HG02870 (cell line): ENCODE measurements around the gene LDAH.
"Not testable (repeated sequence)": the region's sequence is repeated elsewhere in the genome, so short reads cannot be mapped to it uniquely, and the experiment has no call there.

ENCODE experiments used
- ATAC-seq: cut with Tn5 transposase; IDR thresholded peaks from one replicate; pipeline ENCODE4 v1.9.1; 2021; ENCODE audit warnings: mild to moderate bottlenecking, moderate library complexity; ENCODE audit not compliant: unreplicated experiment

LDAH gene

DNA sequence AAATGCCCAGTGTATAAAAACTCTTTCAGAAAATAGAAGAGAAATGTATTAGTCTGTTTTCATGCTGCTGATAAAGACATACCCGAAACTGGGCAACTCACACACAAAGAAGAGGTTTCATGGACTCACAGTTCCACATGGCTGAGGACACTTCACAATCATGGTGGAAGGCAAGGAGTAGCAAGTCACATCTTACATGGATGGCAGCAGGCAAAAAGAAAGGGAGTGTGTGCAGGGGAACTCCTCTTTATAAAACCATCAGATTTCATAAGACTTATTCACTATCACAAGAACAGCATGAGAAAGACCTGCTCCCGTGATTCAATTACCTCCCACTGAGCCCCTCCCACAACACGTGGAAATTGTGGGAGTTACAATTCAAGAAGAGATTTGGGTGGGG, 29.0 kb downstream of the LDAH start:
- not testable (repeated sequence) for ATAC-seq

GRCh38 chr2:20781656-20782265, 41.1 kb downstream of the LDAH start:
- no peak for ATAC-seq

DNA sequence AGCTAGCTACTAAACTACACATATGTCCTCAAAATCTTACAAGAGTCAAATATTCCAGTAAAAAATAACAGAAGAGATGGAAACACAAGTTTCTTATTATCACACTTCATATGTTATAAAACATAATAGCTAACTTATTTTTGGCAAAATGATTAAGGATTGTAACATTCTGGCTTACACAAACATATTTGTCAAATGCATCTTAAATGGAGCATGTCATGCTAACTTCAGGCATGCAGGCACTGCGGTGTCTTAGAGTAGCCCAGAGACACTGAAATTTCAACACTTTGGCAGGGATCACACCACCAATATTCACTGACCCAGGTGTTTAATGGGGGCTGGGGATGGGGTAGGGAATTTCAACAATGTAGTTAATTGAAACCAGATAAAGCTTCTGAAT, 51.6 kb downstream of the LDAH start:
- no peak for ATAC-seq

GRCh38 chr2:20766798-20767644, 55.9 kb downstream of the LDAH start:
- no peak for ATAC-seq

- ATAC-seq: no peak
These were observed 56.7 kb downstream of the LDAH start for GRCh38 chr2:20766213-20766612.

DNA sequence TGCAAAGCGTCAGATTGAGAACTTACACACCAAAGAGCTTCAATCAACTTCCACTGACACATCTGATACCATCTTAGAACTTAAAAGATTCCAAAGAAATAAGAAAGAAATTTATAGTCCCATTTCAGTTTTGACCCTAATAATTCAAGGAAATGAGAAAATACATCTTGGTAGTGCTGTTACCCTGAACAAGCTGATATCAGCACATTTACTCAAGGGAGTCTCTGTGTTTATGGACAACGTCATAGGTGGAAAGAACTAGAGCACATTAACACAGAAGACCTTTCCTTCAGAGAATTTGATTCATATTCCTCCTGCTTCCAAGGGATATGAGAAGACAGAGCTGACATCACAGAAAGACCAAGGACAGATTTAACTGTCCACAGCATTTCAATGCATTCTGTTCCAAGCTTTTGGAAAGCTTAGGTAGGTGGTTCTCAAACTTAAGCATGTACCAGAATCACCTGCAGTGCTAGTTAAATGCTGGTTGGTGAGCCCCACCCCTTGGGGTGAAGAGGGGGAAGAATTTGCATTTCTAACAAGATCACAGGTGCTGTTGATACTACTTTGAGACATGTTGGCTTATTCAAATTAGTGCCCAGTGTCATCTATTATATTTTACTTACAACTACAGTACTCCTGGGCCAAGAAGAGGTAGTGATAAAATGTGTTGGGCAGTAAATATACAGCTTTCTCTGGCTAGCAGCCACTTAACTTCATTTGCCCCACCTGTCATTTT, 59.8 kb downstream of the LDAH start:
- ATAC-seq: no peak

DNA sequence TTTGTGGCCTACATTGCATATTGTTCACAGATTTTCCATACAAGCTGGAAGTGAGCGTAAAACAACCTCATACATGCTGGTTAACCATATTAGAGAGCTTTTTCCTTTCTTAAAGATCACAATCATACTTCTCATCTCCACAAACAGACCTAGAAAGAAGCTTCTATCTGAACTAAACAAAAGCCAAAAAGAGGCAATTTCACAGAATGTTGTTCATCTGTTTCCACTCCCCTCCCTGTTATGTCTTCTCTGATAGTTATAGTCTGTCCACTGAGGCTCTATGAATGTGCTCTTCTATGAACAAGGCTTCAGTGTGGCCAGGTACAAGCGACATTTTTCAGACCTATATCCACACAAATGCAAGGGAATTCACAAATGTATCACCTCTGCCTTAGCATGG, 63.4 kb downstream of the LDAH start:
- no peak for ATAC-seq

GRCh38 chr2:20758997-20759396, 63.9 kb downstream of the LDAH start:
- peak; percentile 77 for ATAC-seq

DNA sequence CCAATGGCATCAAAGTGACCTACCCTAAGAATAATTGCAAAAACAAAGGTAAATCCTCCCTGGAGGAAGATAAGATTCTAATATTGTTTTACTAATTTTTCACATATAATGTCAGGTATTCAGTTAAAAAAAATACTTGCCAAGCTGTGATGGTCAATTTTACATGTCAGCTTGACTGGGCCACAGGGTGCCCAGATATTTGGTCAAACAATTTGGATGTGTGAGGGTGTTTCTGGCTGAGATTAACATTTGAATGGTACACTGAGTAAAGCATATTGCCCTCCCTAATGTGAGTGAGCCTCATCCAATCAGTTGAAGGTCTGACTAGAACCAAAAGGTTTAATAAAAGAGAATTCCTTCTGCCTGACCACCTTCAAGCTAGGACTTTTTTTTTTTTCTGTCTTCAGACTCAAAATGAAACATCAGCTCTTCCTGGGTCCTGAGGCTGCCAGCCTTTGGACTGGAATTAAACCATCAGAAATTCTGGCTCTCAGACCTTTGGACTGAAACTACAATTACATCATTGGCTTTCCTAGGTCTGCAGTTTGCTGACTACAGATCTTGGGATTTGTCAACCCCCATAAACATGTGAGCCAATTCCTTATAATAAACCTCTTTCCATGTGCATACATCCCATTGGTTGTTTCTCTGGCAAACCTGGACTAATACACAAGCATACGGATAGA, 65.4 kb downstream of the LDAH start:
- no peak for ATAC-seq

DNA sequence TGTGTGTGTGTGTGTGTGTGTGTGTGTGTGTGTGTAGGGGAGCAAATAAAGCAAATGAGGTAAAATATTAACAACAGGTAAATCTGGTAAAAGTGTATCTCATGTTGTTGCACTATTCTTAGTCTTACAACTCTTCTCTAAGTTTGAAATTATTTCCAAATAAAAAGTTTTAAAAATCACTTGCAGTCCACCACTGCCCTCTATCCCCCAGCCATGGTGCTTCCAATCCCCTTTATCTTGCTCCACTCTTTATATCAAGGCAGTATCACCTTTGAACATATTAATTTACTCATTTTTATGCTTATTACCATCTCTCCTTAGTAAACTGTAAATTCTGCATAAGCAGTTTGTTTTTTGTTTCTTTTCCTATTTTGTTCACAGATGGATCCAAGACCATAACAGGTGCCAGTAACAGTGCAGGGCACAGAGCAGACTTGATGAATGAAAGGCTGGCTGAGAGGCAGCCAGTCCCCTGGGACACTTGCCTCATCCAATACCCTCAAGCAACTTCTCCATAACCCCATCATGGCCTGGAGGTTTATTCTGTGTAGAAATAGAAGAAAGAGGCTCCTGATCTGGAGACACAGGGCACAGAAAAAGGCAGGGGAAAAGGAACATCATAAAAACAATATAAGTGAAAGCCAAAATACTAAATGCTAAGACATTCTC, 67.6 kb downstream of the LDAH start:
- ATAC-seq: no peak

DNA sequence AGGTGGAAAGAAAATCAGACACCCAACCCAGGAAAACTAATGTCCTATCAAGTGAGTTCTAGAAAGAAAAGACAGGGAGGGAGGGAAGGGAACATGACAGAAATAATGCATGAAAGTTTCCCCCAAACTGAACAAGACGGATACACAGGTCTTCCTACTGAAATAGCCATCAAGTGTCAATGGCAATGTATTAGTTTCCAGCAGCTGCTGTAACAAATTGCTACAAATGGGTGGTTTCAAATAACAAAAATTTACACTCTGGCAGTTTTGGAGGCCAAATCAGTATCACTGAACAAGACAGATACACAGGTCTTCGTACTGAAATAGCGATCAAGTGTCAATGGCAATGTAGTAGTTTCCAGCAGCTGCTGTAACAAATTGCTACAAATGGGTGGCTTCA, 70.6 kb downstream of the LDAH start:
- no peak for ATAC-seq

GRCh38 chr2:20747317-20747716, 75.6 kb downstream of the LDAH start:
- ATAC-seq: no peak

DNA sequence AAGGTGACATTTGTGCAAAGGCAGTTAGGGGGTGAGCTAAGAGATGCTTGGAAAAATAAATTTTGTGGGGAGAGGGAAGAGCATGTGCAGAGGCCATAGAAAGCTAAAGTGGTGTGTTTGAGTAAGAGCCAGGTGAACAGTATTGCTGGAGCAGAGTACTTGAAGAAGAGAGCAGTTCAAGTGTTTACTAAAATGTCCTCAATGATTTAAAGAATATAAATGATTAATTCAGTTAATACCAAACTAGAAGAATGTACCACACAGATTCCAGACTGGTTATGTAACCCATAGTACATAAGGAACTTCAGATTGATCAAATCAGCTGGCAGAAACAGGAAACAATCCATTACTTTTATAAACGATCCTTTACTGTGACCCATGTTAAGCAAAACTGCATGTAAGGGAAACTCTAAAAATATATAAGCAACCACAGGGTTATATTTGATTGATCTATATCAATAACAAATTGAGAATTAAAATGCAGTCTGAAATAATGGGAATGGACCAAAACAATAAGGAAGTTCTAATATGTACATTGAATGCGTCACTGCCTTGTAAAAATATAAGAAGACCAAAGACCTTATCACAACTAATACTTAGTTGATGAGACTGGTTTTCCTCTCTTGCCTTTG, 76.9 kb downstream of the LDAH start:
- no peak for ATAC-seq

- peak; percentile 82 for ATAC-seq
These were observed 78.2 kb downstream of the LDAH start for GRCh38 chr2:20744366-20745335.

DNA sequence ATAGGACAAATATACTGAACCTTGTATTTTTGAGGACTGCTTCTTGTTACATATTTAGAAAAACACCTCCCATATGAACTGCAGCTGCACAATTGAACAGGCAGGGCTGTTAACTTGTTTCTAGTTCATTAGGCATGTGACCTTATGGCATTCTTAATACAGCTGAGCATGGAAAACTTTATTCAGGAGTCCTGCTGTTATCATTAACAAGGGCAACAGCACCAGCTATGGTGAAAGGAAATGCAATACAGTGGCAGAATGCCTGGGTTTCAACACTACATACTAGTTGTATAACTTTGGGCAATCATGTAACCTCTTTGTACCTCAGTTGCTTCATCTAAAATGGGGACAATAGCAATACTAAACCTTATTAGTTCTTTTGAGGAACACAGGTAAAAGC, 84.1 kb downstream of the LDAH start:
- no peak for ATAC-seq

DNA sequence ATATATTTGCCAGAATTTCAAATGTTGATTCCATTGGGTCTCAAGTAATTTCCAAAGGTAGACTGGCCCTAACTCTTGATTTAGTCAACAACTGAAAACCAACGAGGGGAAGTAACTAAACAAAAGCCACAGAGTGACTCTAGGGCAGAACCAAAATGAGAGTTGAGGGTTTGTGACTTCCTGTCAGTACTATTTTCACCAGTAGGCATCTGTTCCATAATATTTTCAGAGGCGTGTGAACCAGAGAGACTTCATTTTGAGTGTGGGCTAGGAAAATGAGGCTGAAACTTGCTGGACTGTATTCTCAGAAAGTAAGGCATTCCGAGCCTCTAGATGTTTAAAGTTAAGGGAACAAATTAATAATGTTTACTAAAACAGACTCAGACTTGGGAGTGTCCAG, 85.4 kb downstream of the LDAH start:
- ATAC-seq: peak; percentile 96

GRCh38 chr2:20728114-20728758, 94.7 kb downstream of the LDAH start:
- no peak for ATAC-seq

GRCh38 chr2:20726913-20727312, 96.0 kb downstream of the LDAH start:
- ATAC-seq: no peak

GRCh38 chr2:20725782-20726181, 97.1 kb downstream of the LDAH start:
- ATAC-seq: no peak
